HEK293 (cell line): ENCODE data around the gene TH.
"Not testable (repeated sequence)": the region's sequence is repeated elsewhere in the genome, so short reads cannot be mapped to it uniquely, and the experiment has no call there.

Source experiments
- CTCF ChIA-PET: fragments of 350-600 bp; formaldehyde crosslinking; extraction: SDS; loops from one replicate; lab custom pipeline; 2021; ENCODE audit warnings: antibody characterized with exemption; lab: Yijun Ruan, JAX
- POLR2A ChIA-PET: fragments of 300-600 bp; formaldehyde crosslinking; extraction: SDS; loops from one replicate; lab custom pipeline; 2020; ENCODE audit warnings: antibody characterized with exemption, inconsistent platforms; lab: Yijun Ruan, JAX
- H3K27ac ChIP-seq: fragments of 200-500 bp; sonication (Bioruptor generic); 2 replicates; pipeline ENCODE4 v1.5.1; 2014; ENCODE audit warnings: low read depth, low read length, control low read depth, inconsistent platforms; ENCODE audit errors: extremely low read depth
- H3K36me3 ChIP-seq, 2 experiments: fragments of 200-500 bp in 1 of 2; sonication (Bioruptor generic) in 1 of 2; 1 replicate in 1 of 2; 2 replicates in 1 of 2; pipeline ENCODE4 v1.5.1; 2014 to 2017; ENCODE audit warnings: inconsistent platforms in 2 of 2, low read length in 2 of 2; ENCODE audit not compliant: control insufficient read depth in 2 of 2, insufficient read depth in 1 of 2
- H3K4me1 ChIP-seq: fragments of 200-500 bp; sonication (Bioruptor generic); 2 replicates; pipeline ENCODE4 v1.5.1; 2014; ENCODE audit warnings: mild to moderate bottlenecking, low read length, inconsistent platforms; ENCODE audit not compliant: control insufficient read depth, insufficient read depth
- H3K4me3 ChIP-seq: 2 replicates; pipeline ENCODE4 v1.5.1; 2011; ENCODE audit warnings: low read depth, mild to moderate bottlenecking, control low read depth, low read length, moderate library complexity
- H3K9me3 ChIP-seq: fragments of 200-500 bp; sonication (Bioruptor generic); 2 replicates; pipeline ENCODE4 v1.5.1; 2014; ENCODE audit warnings: low read depth, low read length, inconsistent platforms; ENCODE audit not compliant: control insufficient read depth, insufficient read depth
- EGR2 ChIP-seq: fragments of 450-650 bp; formaldehyde crosslinking; IDR thresholded peaks from 2 replicates; pipeline ENCODE4 v1.5.1; 2016; ENCODE audit warnings: low read depth, missing biosample characterization, missing genetic modification characterization
- GLI2 ChIP-seq: fragments of 450-650 bp; formaldehyde crosslinking; IDR thresholded peaks from 2 replicates; pipeline ENCODE4; 2017; ENCODE audit warnings: missing biosample characterization, missing genetic modification characterization, low read depth, borderline replicate concordance
- GLI4 ChIP-seq: fragments of 450-650 bp; formaldehyde crosslinking; IDR thresholded peaks from 2 replicates; pipeline ENCODE4 v1.5.1; 2016; ENCODE audit warnings: missing biosample characterization, missing genetic modification characterization
- KLF1 ChIP-seq: fragments of 450-650 bp; formaldehyde crosslinking; IDR thresholded peaks from 2 replicates; pipeline ENCODE4 v1.5.1; 2016; ENCODE audit warnings: missing biosample characterization, missing genetic modification characterization
- MEIS1 ChIP-seq: sonication (generic); formaldehyde crosslinking; IDR thresholded peaks from 2 replicates; pipeline ENCODE4 v1.8.1; 2022; ENCODE audit warnings: missing genetic modification reagents, mild to moderate bottlenecking, borderline replicate concordance
- MYNN ChIP-seq: fragments of 450-650 bp; formaldehyde crosslinking; IDR thresholded peaks from 2 replicates; pipeline ENCODE4 v1.5.1; 2016; ENCODE audit warnings: missing biosample characterization, missing genetic modification characterization, borderline replicate concordance
- SP2 ChIP-seq: fragments of 450-650 bp; formaldehyde crosslinking; IDR thresholded peaks from 2 replicates; pipeline ENCODE4 v1.5.1; 2016; ENCODE audit warnings: missing biosample characterization, missing genetic modification characterization
- ZFHX2 ChIP-seq: fragments of 450-650 bp; formaldehyde crosslinking; conservative IDR thresholded peaks from 2 replicates; pipeline ENCODE4 v1.5.1; 2016; ENCODE audit warnings: missing biosample characterization, missing genetic modification characterization
- ZFP37 ChIP-seq: fragments of 450-650 bp; formaldehyde crosslinking; IDR thresholded peaks from 2 replicates; pipeline ENCODE4 v1.5.1; 2016; ENCODE audit warnings: missing biosample characterization, missing genetic modification characterization
- ZNF112 ChIP-seq: fragments of 450-650 bp; formaldehyde crosslinking; IDR thresholded peaks from 2 replicates; pipeline ENCODE4 v1.5.0; 2017; ENCODE audit warnings: missing biosample characterization, missing genetic modification characterization
- ZNF121 ChIP-seq: fragments of 450-650 bp; formaldehyde crosslinking; IDR thresholded peaks from 2 replicates; pipeline ENCODE4 v1.5.1; 2016; ENCODE audit warnings: missing biosample characterization, missing genetic modification characterization
- ZNF16 ChIP-seq: fragments of 450-650 bp; formaldehyde crosslinking; IDR thresholded peaks from 2 replicates; pipeline ENCODE4 v1.5.1; 2016; ENCODE audit warnings: low read depth, missing biosample characterization, missing genetic modification characterization
- ZNF19 ChIP-seq: fragments of 450-650 bp; formaldehyde crosslinking; IDR thresholded peaks from 2 replicates; pipeline ENCODE4; 2016; ENCODE audit warnings: missing biosample characterization, missing genetic modification characterization, low read depth
- ZNF292 ChIP-seq: fragments of 450-650 bp; formaldehyde crosslinking; IDR thresholded peaks from 2 replicates; pipeline ENCODE4 v1.5.1; 2016; ENCODE audit warnings: low read depth, missing biosample characterization, missing genetic modification characterization, borderline replicate concordance
- ZNF302 ChIP-seq: fragments of 450-650 bp; formaldehyde crosslinking; IDR thresholded peaks from 2 replicates; pipeline ENCODE4 v1.5.1; 2016; ENCODE audit warnings: missing biosample characterization, missing genetic modification characterization, low read depth
- ZNF354C ChIP-seq: fragments of 450-650 bp; formaldehyde crosslinking; IDR thresholded peaks from 2 replicates; pipeline ENCODE4 v1.5.1; 2016; ENCODE audit warnings: missing biosample characterization, missing genetic modification characterization, low read depth, borderline replicate concordance
- ZNF416 ChIP-seq: fragments of 450-650 bp; formaldehyde crosslinking; IDR thresholded peaks from 2 replicates; pipeline ENCODE4 v1.5.1; 2016; ENCODE audit warnings: missing biosample characterization, missing genetic modification characterization
- ZNF600 ChIP-seq: fragments of 450-650 bp; formaldehyde crosslinking; IDR thresholded peaks from 2 replicates; pipeline ENCODE4 v1.5.1; 2016; ENCODE audit warnings: missing biosample characterization, missing genetic modification characterization
- ZNF623 ChIP-seq: fragments of 450-650 bp; formaldehyde crosslinking; IDR thresholded peaks from 2 replicates; pipeline ENCODE4 v1.5.1; 2016; ENCODE audit warnings: missing biosample characterization, missing genetic modification characterization
- ZNF670 ChIP-seq: fragments of 450-650 bp; formaldehyde crosslinking; IDR thresholded peaks from 2 replicates; pipeline ENCODE4 v1.5.1; 2016; ENCODE audit warnings: missing biosample characterization, missing genetic modification characterization, low read depth
- ZNF777 ChIP-seq: fragments of 450-650 bp; formaldehyde crosslinking; IDR thresholded peaks from 2 replicates; pipeline ENCODE4 v1.5.1; 2017; ENCODE audit warnings: missing biosample characterization, missing genetic modification characterization, borderline replicate concordance
- ZSCAN4 ChIP-seq: fragments of 450-650 bp; formaldehyde crosslinking; IDR thresholded peaks from 2 replicates; pipeline ENCODE4 v1.5.1; 2017; ENCODE audit warnings: missing biosample characterization, missing genetic modification characterization

The TH gene

GRCh38 chr11:2178906-2179494, 7.4 kb upstream of the TH start:
- TF ChIP-seq MEIS1 (CRISPR knock-in tag): 0 out of 2 replicates have a peak, but pooled peaks have one; percentile 33
- no peak for TF ChIP-seq ZNF354C
- TF ChIP-seq SP2: 0 out of 2 replicates have a peak, but pooled peaks have one; percentile 8
- TF ChIP-seq ZNF670 (tag by site-specific recombination): no peak
- H3K27ac ChIP-seq: no peak overlapping the region
- POLR2A ChIA-PET: no interaction called here
- H3K4me1 ChIP-seq: no peaks in the 10 kb centered on the region
- H3K9me3 ChIP-seq: no peaks in the 10 kb centered on the region
- H3K4me3 ChIP-seq: no peak overlapping the region
- no peaks in the 10 kb centered on the region for H3K36me3 ChIP-seq
- CTCF ChIA-PET: interaction anchor here (0.7 to 1.6 kb wide), 5 partner anchors 7 to 858 kb away, joined by 3 to 4 read pairs (median 3); no protein-coding TSS in a partner anchor

GRCh38 chr11:2178055-2178773, 6.6 kb upstream of the TH start:
- H3K4me3 ChIP-seq, H3K9me3 ChIP-seq, H3K27ac ChIP-seq, H3K4me1 ChIP-seq, POLR2A ChIA-PET, H3K36me3 ChIP-seq: not testable (repeated sequence)
- CTCF ChIA-PET: interaction anchor here (0.8 to 1.6 kb wide), 4 partner anchors 8 to 242 kb away, joined by 3 to 4 read pairs (median 3); no protein-coding TSS in a partner anchor
- TF ChIP-seq ZNF600 (tag by site-specific recombination): 0 out of 2 replicates have a peak, but pooled peaks have one; percentile 26
- TF ChIP-seq ZFHX2 (tag by site-specific recombination): peak; percentile 81
- TF ChIP-seq EGR2 (tag by site-specific recombination): peak; percentile 62; the same call in 1 of the 2 replicates
- TF ChIP-seq ZSCAN4 (tag by site-specific recombination): peak; percentile 66; the same call in 1 of the 2 replicates

GRCh38 chr11:2177076-2177475, 5.5 kb upstream of the TH start:
- CTCF ChIA-PET: no interaction called here
- H3K4me3 ChIP-seq: no peak overlapping the region
- no peak overlapping the region for H3K27ac ChIP-seq
- H3K9me3 ChIP-seq: no peaks in the 10 kb centered on the region
- no peaks in the 10 kb centered on the region for H3K36me3 ChIP-seq
- POLR2A ChIA-PET: no interaction called here
- H3K4me1 ChIP-seq: no peaks in the 10 kb centered on the region
- TF ChIP-seq KLF1 (tag by site-specific recombination) (peak; percentile 28; the same call in 1 of the 2 replicates), ZNF777 (tag by site-specific recombination) (no peak)
- TF ChIP-seq, all 188 proteins: peak for 1

- Histone ChIP-seq H3K9me3 (no peaks in the 10 kb centered on the region), H3K4me3 (no peak overlapping the region), H3K27ac (no peak overlapping the region), H3K4me1 (no peaks in the 10 kb centered on the region), H3K36me3 (no peaks in the 10 kb centered on the region)
- ChIA-PET POLR2A (no interaction called here), CTCF (no interaction called here)
- TF ChIP-seq ZNF112 (tag by site-specific recombination) (no peak), ZNF416 (no peak), GLI4 (no peak), MYNN (tag by site-specific recombination) (no peak), ZNF121 (no peak), GLI2 (tag by site-specific recombination) (no peak), ZFP37 (tag by site-specific recombination) (no peak), ZNF19 (no peak), ZNF302 (tag by site-specific recombination) (no peak), ZNF292 (no peak), ZNF16 (tag by site-specific recombination) (no peak), ZNF623 (tag by site-specific recombination) (no peak)
These were observed 4.8 kb upstream of the TH start for GRCh38 chr11:2176389-2176900.
